Mesenchymal stem cell (in vitro differentiated cells and primary cell): ENCODE results near the gene MGAT3.

Experiments used
- DNase-seq: peaks from one replicate; pipeline ENCODE4 v3.0.0-alpha.2; 2013
- H2AFZ ChIP-seq: one replicate; pipeline ENCODE4 v1.6.1; 2013; ENCODE audit warnings: low read depth, mild to moderate bottlenecking, control low read depth, inconsistent platforms, low read length, moderate library complexity
- H2AK5ac ChIP-seq: 2 replicates; pipeline ENCODE4 v1.6.1; 2013; ENCODE audit warnings: low read length, moderate library complexity, mild to moderate bottlenecking, inconsistent platforms; ENCODE audit not compliant: severe bottlenecking
- H2BK120ac ChIP-seq: one replicate; pipeline ENCODE4 v1.6.1; 2013; ENCODE audit warnings: low read depth, mild to moderate bottlenecking, inconsistent platforms, low read length, moderate library complexity
- H2BK12ac ChIP-seq, 2 experiments: one replicate each; pipeline ENCODE4 v1.6.1; 2013; ENCODE audit warnings: inconsistent platforms in 2 of 2, low read length in 2 of 2, mild to moderate bottlenecking in 2 of 2, moderate library complexity in 2 of 2, control low read depth in 1 of 2
- H2BK15ac ChIP-seq: one replicate; pipeline ENCODE4 v1.6.1; 2013; ENCODE audit warnings: mild to moderate bottlenecking, low read depth, inconsistent platforms; ENCODE audit not compliant: poor library complexity, severe bottlenecking
- H2BK5ac ChIP-seq: 2 replicates; pipeline ENCODE4 v1.6.1; 2013; ENCODE audit warnings: low read depth, mild to moderate bottlenecking, low read length, control low read depth, inconsistent platforms; ENCODE audit not compliant: poor library complexity, severe bottlenecking
- H3K14ac ChIP-seq, 2 experiments: one replicate each; pipeline ENCODE4 v1.6.1; 2013; ENCODE audit warnings: inconsistent platforms in 2 of 2, low read length in 2 of 2, control low read depth in 1 of 2, mild to moderate bottlenecking in 1 of 2, moderate library complexity in 1 of 2
- H3K18ac ChIP-seq, 2 experiments: one replicate each; pipeline ENCODE4 v1.6.1; 2013; ENCODE audit warnings: inconsistent platforms in 2 of 2, low read length in 2 of 2, control low read depth in 1 of 2, low read depth in 1 of 2, mild to moderate bottlenecking in 1 of 2
- H3K23ac ChIP-seq, 2 experiments: one replicate each; pipeline ENCODE4 v1.6.1; 2013; ENCODE audit warnings: inconsistent platforms in 2 of 2, low read length in 2 of 2, mild to moderate bottlenecking in 2 of 2, moderate library complexity in 2 of 2, control low read depth in 1 of 2
- H3K27ac ChIP-seq: 2 replicates; pipeline ENCODE4 v1.5.1; 2013; ENCODE audit warnings: mild to moderate bottlenecking, moderate library complexity, low read length, control low read depth, inconsistent platforms; ENCODE audit not compliant: poor library complexity, severe bottlenecking
- H3K27me3 ChIP-seq, 2 experiments: 2 replicates each; pipeline versions ENCODE4 v1.6.1 to v1.7.0; 2013; ENCODE audit warnings: low read length in 2 of 2, mild to moderate bottlenecking in 2 of 2, moderate library complexity in 2 of 2, control low read depth in 1 of 2, inconsistent platforms in 1 of 2; ENCODE audit not compliant: control insufficient read depth in 1 of 2, insufficient read depth in 1 of 2
- H3K36me3 ChIP-seq, 2 experiments: 2 replicates each; pipeline versions ENCODE4 v1.6.1 to v1.7.0; 2013; ENCODE audit warnings: low read length in 2 of 2, control low read depth in 1 of 2, inconsistent platforms in 1 of 2, low read depth in 1 of 2, mild to moderate bottlenecking in 1 of 2; ENCODE audit not compliant: insufficient read depth in 2 of 2, control insufficient read depth in 1 of 2
- H3K4ac ChIP-seq, 2 experiments: one replicate each; pipeline ENCODE4 v1.6.1; 2013; ENCODE audit warnings: inconsistent platforms in 2 of 2, low read length in 2 of 2, mild to moderate bottlenecking in 2 of 2, moderate library complexity in 2 of 2, control low read depth in 1 of 2, low read depth in 1 of 2
- H3K4me1 ChIP-seq: 2 replicates; pipeline ENCODE4 v1.6.1; 2013; ENCODE audit warnings: low read depth, low read length, control low read depth; ENCODE audit not compliant: control insufficient read depth, insufficient read depth
- H3K4me2 ChIP-seq: 2 replicates; pipeline ENCODE4 v1.6.1; 2013; ENCODE audit warnings: low read length, mild to moderate bottlenecking, inconsistent platforms; ENCODE audit not compliant: poor library complexity, severe bottlenecking
- H3K4me3 ChIP-seq, 2 experiments: 2 replicates each; pipeline versions ENCODE4 v1.5.1 to v1.7.0; 2013; ENCODE audit warnings: low read length in 2 of 2, mild to moderate bottlenecking in 2 of 2, control low read depth in 1 of 2, low read depth in 1 of 2; ENCODE audit not compliant: insufficient read depth in 1 of 2
- H3K79me1 ChIP-seq: replicated peaks from 2 replicates; pipeline ENCODE4 v1.6.1; 2013; ENCODE audit warnings: mild to moderate bottlenecking, control low read depth, low read length, inconsistent platforms; ENCODE audit not compliant: poor library complexity, severe bottlenecking
- H3K9ac ChIP-seq: 2 replicates; pipeline ENCODE4 v1.7.0; 2013; ENCODE audit warnings: mild to moderate bottlenecking, low read length, moderate library complexity
- H3K9me3 ChIP-seq: 2 replicates; pipeline ENCODE4 v1.7.0; 2013; ENCODE audit warnings: mild to moderate bottlenecking, low read length; ENCODE audit not compliant: control insufficient read depth
- H4K8ac ChIP-seq: one replicate; pipeline ENCODE4 v1.6.1; 2013; ENCODE audit warnings: inconsistent platforms, mild to moderate bottlenecking, low read length, moderate library complexity
- H4K91ac ChIP-seq: one replicate; pipeline ENCODE4 v1.6.1; 2013; ENCODE audit warnings: mild to moderate bottlenecking, low read length, inconsistent platforms
- WGBS: methylation state at CpG from one replicate; pipeline ENCODE4 v1.1.7; 2013; ENCODE audit warnings: mixed read lengths; 5-methylcytosine and 5-hydroxymethylcytosine counted together

The MGAT3 gene

GRCh38 chr22:39422101-39422500 is 34.7 kb upstream of the MGAT3 start:
- H3K18ac ChIP-seq: no peak overlapping the region
- H2AFZ ChIP-seq: no peak overlapping the region
- no peak overlapping the region for H2AK5ac ChIP-seq
- no peak overlapping the region for H3K4ac ChIP-seq
- H4K91ac ChIP-seq: no peak overlapping the region
- no peaks in the 10 kb centered on the region for H3K4me1 ChIP-seq
- no peak overlapping the region for H2BK120ac ChIP-seq
- no peak overlapping the region for H3K27ac ChIP-seq
- H3K9ac ChIP-seq: no peak overlapping the region
- peaks cover 59 to 84% of the 10 kb centered on the region in 2 experiments for H3K36me3 ChIP-seq
- H2BK15ac ChIP-seq: no peak overlapping the region
- WGBS: 87% methylated on average over 3 of the region's 7 CpGs
- no peak overlapping the region for H2BK5ac ChIP-seq
- no peaks in the 10 kb centered on the region for H3K27me3 ChIP-seq
- no peak overlapping the region for H2BK12ac ChIP-seq
- no peak overlapping the region for H3K14ac ChIP-seq
- no peaks in the 10 kb centered on the region for H3K9me3 ChIP-seq
- no peaks in the 10 kb centered on the region for H3K79me1 ChIP-seq
- H3K4me3 ChIP-seq: no peak overlapping the region
- H4K8ac ChIP-seq: no peak overlapping the region
- H3K4me2 ChIP-seq: no peak overlapping the region
- H3K23ac ChIP-seq: no peak overlapping the region
- no peak for DNase-seq

GRCh38 chr22:39422721-39423120 is 34.1 kb upstream of the MGAT3 start:
- Histone ChIP-seq H3K4me1 (peaks cover 1% of the 10 kb centered on the region), H3K4me2 (no peak overlapping the region), H3K4ac (no peak overlapping the region), H2BK120ac (no peak overlapping the region), H3K18ac (no peak overlapping the region), H3K4me3 (no peak overlapping the region), H4K8ac (no peak overlapping the region), H3K27ac (no peak overlapping the region), H3K9ac (no peak overlapping the region), H3K9me3 (no peaks in the 10 kb centered on the region), H3K36me3 (peaks cover 57 to 85% of the 10 kb centered on the region in 2 experiments), H3K79me1 (no peaks in the 10 kb centered on the region), H2AK5ac (no peak overlapping the region), H3K14ac (no peak overlapping the region), H3K27me3 (no peaks in the 10 kb centered on the region), H2AFZ (no peak overlapping the region), H2BK12ac (no peak overlapping the region), H2BK5ac (no peak overlapping the region), H2BK15ac (no peak overlapping the region), H3K23ac (no peak overlapping the region), H4K91ac (no peak overlapping the region)
- no peak for DNase-seq
- 99% methylated on average over 6 of the region's 6 CpGs for WGBS

GRCh38 chr22:39423976-39424375 is 32.8 kb upstream of the MGAT3 start:
- no peak overlapping the region for H3K4me2 ChIP-seq
- H3K4me3 ChIP-seq: no peak overlapping the region
- no peaks in the 10 kb centered on the region for H3K79me1 ChIP-seq
- H2BK120ac ChIP-seq: no peak overlapping the region
- peaks cover 55 to 85% of the 10 kb centered on the region in 2 experiments for H3K36me3 ChIP-seq
- no peak overlapping the region for H2BK12ac ChIP-seq
- H2AFZ ChIP-seq: no peak overlapping the region
- H4K91ac ChIP-seq: no peak overlapping the region
- H3K4ac ChIP-seq: no peak overlapping the region
- H3K9ac ChIP-seq: no peak overlapping the region
- no peak overlapping the region for H2BK5ac ChIP-seq
- H3K9me3 ChIP-seq: no peaks in the 10 kb centered on the region
- H2BK15ac ChIP-seq: no peak overlapping the region
- no peak overlapping the region for H3K14ac ChIP-seq
- H4K8ac ChIP-seq: no peak overlapping the region
- no peak for DNase-seq
- WGBS: 100% methylated on average over 2 of the region's 3 CpGs
- peaks cover 13% of the 10 kb centered on the region for H3K4me1 ChIP-seq
- no peak overlapping the region for H3K18ac ChIP-seq
- H3K23ac ChIP-seq: no peak overlapping the region
- H3K27ac ChIP-seq: no peak overlapping the region
- no peaks in the 10 kb centered on the region for H3K27me3 ChIP-seq
- no peak overlapping the region for H2AK5ac ChIP-seq

GRCh38 chr22:39426380-39427043 is 30.3 kb upstream of the MGAT3 start:
- no peak overlapping the region for H2BK15ac ChIP-seq
- WGBS: 95% methylated on average over 20 of the region's 20 CpGs
- DNase-seq: no peak
- H3K27me3 ChIP-seq: no peaks in the 10 kb centered on the region
- H3K79me1 ChIP-seq: peaks cover 4% of the 10 kb centered on the region
- H3K4ac ChIP-seq: no peak overlapping the region
- H2BK12ac ChIP-seq: no peak overlapping the region
- H3K23ac ChIP-seq: no peak overlapping the region
- peaks cover 48 to 72% of the 10 kb centered on the region in 2 experiments for H3K36me3 ChIP-seq
- H3K14ac ChIP-seq: no peak overlapping the region
- H3K18ac ChIP-seq: no peak overlapping the region
- H3K9me3 ChIP-seq: no peaks in the 10 kb centered on the region
- H3K9ac ChIP-seq: no peak overlapping the region
- H3K4me2 ChIP-seq: no peak overlapping the region
- no peak overlapping the region for H2BK5ac ChIP-seq
- H2AFZ ChIP-seq: no peak overlapping the region
- H3K4me3 ChIP-seq: no peak overlapping the region
- H2BK120ac ChIP-seq: no peak overlapping the region
- H3K4me1 ChIP-seq: peaks cover 23% of the 10 kb centered on the region
- no peak overlapping the region for H4K91ac ChIP-seq
- H4K8ac ChIP-seq: no peak overlapping the region
- H2AK5ac ChIP-seq: no peak overlapping the region
- no peak overlapping the region for H3K27ac ChIP-seq
